HepG2 (cell line): ENCODE measurements around the gene CFAP46. TPM values are rescaled to one million over a fixed set of nuclear protein-coding genes. Genes with fewer than 3 reads are reported as not detected.

Experiments used
- ATAC-seq: fragments of 200-7000 bp; cut with Tn5 transposase; 3 replicates; pipeline ENCODE4 v1.9.1; 2020; ENCODE audit warnings: mild to moderate bottlenecking, moderate library complexity
- BruUV-seq: library from RNA; stranded (reverse); fragments of 400-500 nt; replicated peaks from 2 replicates; lab custom pipeline; 2021; lab: Mats Ljungman, UMichigan
- CTCF ChIA-PET: fragments of 300-600 bp; formaldehyde crosslinking; extraction: SDS; loops from one replicate; lab custom pipeline; 2021; ENCODE audit warnings: low total read pairs, inconsistent platforms, low intra/inter-chr PET ratio; lab: Yijun Ruan, JAX
- POLR2A ChIA-PET: fragments of 350-600 bp; sonication (Branson Sonifier 250); formaldehyde crosslinking; loops from one replicate; lab custom pipeline; 2020; ENCODE audit warnings: antibody characterized with exemption, inconsistent platforms; lab: Yijun Ruan, JAX
- DNase-seq: peaks from one replicate; pipeline ENCODE4 v3.0.0-alpha.2; 2015; ENCODE audit warnings: low spot score
- FAIRE-seq: peaks from 3 replicates; lab custom pipeline; 2011; peaks lifted over from hg19 to GRCh38; lab: Jason Lieb, UNC
- H2AFZ ChIP-seq: one replicate; pipeline ENCODE4 v1.6.1; 2011; ENCODE audit warnings: low read length, inconsistent platforms
- H3K27ac ChIP-seq: fragments of 300-600 bp; 3 replicates; pipeline ENCODE4 v1.8.0; 2011; ENCODE audit warnings: mixed run types, mild to moderate bottlenecking, mixed read lengths, low read length, inconsistent platforms; ENCODE audit not compliant: insufficient read depth; ENCODE audit errors: extremely low read length
- H3K27me3 ChIP-seq, 2 experiments: fragments of 200-600 bp in 1 of 2; 2 replicates in 1 of 2; 3 replicates in 1 of 2; pipeline versions ENCODE4 v1.6.0 to v1.8.0; 2011; ENCODE audit warnings: low read length in 2 of 2, mild to moderate bottlenecking in 2 of 2, moderate library complexity in 2 of 2, inconsistent platforms in 1 of 2; ENCODE audit not compliant: insufficient read depth in 2 of 2, control insufficient read depth in 1 of 2
- H3K36me3 ChIP-seq, 2 experiments: fragments of 200-600 bp in 1 of 2; replicated peaks in 1 of 2; 2 replicates in 1 of 2; 3 replicates in 1 of 2; pipeline versions ENCODE4 v1.5.1 to v1.8.0; 2011; ENCODE audit warnings: low read length in 2 of 2, inconsistent platforms in 1 of 2; ENCODE audit not compliant: insufficient read depth in 2 of 2, control insufficient read depth in 1 of 2
- H3K4me1 ChIP-seq: 2 replicates; pipeline ENCODE4 v1.5.1; 2012; ENCODE audit warnings: low read length, inconsistent platforms; ENCODE audit not compliant: insufficient read depth
- H3K4me2 ChIP-seq: 2 replicates; pipeline ENCODE4 v1.6.0; 2011; ENCODE audit warnings: low read depth, low read length, inconsistent platforms
- H3K4me3 ChIP-seq, 3 experiments: fragments of 200-600 bp in 1 of 3; sonication (generic), shearing (Covaris generic) in 1 of 3; replicated peaks in 1 of 3; 2 replicates each; pipeline ENCODE4 v1.5.1; 2011 to 2016; ENCODE audit warnings: low read length in 3 of 3, inconsistent platforms in 2 of 3, low read depth in 2 of 3, mild to moderate bottlenecking in 2 of 3, control low read depth in 1 of 3, mixed read lengths in 1 of 3; ENCODE audit not compliant: insufficient read depth in 1 of 3
- H3K79me2 ChIP-seq: one replicate; pipeline ENCODE4 v1.6.1; 2011; ENCODE audit warnings: low read length, inconsistent platforms; ENCODE audit not compliant: insufficient read depth
- H3K9ac ChIP-seq: 2 replicates; pipeline ENCODE4 v1.6.0; 2011; ENCODE audit warnings: mild to moderate bottlenecking, low read depth, low read length, inconsistent platforms; ENCODE audit not compliant: insufficient read depth
- H3K9me3 ChIP-seq: 2 replicates; pipeline ENCODE4 v1.5.1; 2012; ENCODE audit warnings: mild to moderate bottlenecking, low read length
- H4K20me1 ChIP-seq: 2 replicates; pipeline ENCODE4 v1.6.0; 2011; ENCODE audit warnings: inconsistent platforms, mild to moderate bottlenecking, low read length, moderate library complexity; ENCODE audit not compliant: insufficient read depth
- HNF4G ChIP-seq, 2 experiments: sonication (generic) in 1 of 2; formaldehyde crosslinking in 1 of 2; IDR thresholded peaks; 2 replicates each; pipeline versions ENCODE4 v1.4.0 to v1.6.1; 2011 to 2020; ENCODE audit warnings: borderline replicate concordance in 2 of 2, low read depth in 2 of 2, mild to moderate bottlenecking in 2 of 2, low read length in 1 of 2, missing genetic modification reagents in 1 of 2, moderate library complexity in 1 of 2
- HOMEZ ChIP-seq: IDR thresholded peaks from 2 replicates; pipeline ENCODE4 v1.6.1; 2016; ENCODE audit warnings: low read depth
- KAT2B ChIP-seq: fragments of 150-350 bp; IDR thresholded peaks from 2 replicates; pipeline ENCODE4 v1.6.1; 2014; ENCODE audit warnings: low read depth, low read length, borderline replicate concordance
- NFYB ChIP-seq: sonication (generic); formaldehyde crosslinking; IDR thresholded peaks from 2 replicates; pipeline ENCODE4 v1.4.0; 2020; ENCODE audit warnings: missing genetic modification reagents
- PHF20 ChIP-seq: sonication (generic); formaldehyde crosslinking; IDR thresholded peaks from 2 replicates; pipeline ENCODE4 v1.5.0; 2020; ENCODE audit warnings: mild to moderate bottlenecking, missing genetic modification reagents
- SETDB1 ChIP-seq: sonication (generic); formaldehyde crosslinking; IDR thresholded peaks from 2 replicates; pipeline ENCODE4 v1.5.1; 2020; ENCODE audit warnings: missing genetic modification reagents, mild to moderate bottlenecking, borderline replicate concordance
- SP1 ChIP-seq, 2 experiments: fragments of 450-650 bp in 1 of 2; sonication (generic) in 1 of 2; formaldehyde crosslinking in 1 of 2; IDR thresholded peaks; 2 replicates each; pipeline versions ENCODE4 v1.4.0 to v1.6.1; 2016 to 2020; ENCODE audit warnings: missing genetic modification reagents in 1 of 2
- ZNF577 ChIP-seq: sonication (generic); formaldehyde crosslinking; IDR thresholded peaks from 2 replicates; pipeline ENCODE4 v1.4.0; 2020; ENCODE audit warnings: mild to moderate bottlenecking, low read depth, missing genetic modification reagents, borderline replicate concordance
- ZNF687 ChIP-seq: sonication (generic); formaldehyde crosslinking; IDR thresholded peaks from 2 replicates; pipeline ENCODE4 v1.5.1; 2020; ENCODE audit warnings: mild to moderate bottlenecking, missing genetic modification reagents, moderate library complexity
- ZSCAN25 ChIP-seq: sonication (generic); formaldehyde crosslinking; IDR thresholded peaks from 2 replicates; pipeline ENCODE4 v1.8.0; 2022; ENCODE audit warnings: mild to moderate bottlenecking, missing genetic modification reagents
- WGBS: methylation state at CpG from one replicate; pipeline ENCODE4 v1.1.6; 2017; ENCODE audit warnings: low lambda C conversion rate; 5-methylcytosine and 5-hydroxymethylcytosine counted together
- in situ Hi-C: cut with HindIII; loops from 2 replicates; pipeline ENCODE4 v1.10.0; 2017; ENCODE audit warnings: low pct_unique_long_range_greater_than_20kb; ENCODE audit not compliant: extremely low pct_ligation_motif_present
- intact Hi-C: fragments of 100-400 bp; cut with micrococcal nuclease; formaldehyde crosslinking; loops from one replicate; pipeline ENCODE4 v1.10.0; 2022; ENCODE audit not compliant: unreplicated experiment
- polyA plus RNA-seq, 8 experiments: library from polyadenylated mRNA; depleted of rRNA in 3 of 8; stranded (reverse) in 7 of 8; unstranded in 1 of 8; fragments of >200 nt; fragmentation: Illumina TruSeq in 4 of 8; extraction: Trizol in 4 of 8; gene quantifications; 2 replicates each; pipeline versions ENCODE4 v1.2.1 to v1.2.3, GENCODE V29; 2011 to 2016; ENCODE audit warnings: low read depth in 4 of 8, missing spikeins in 1 of 8, mixed read lengths in 1 of 8; ENCODE audit not compliant: insufficient read depth in 1 of 8
- total RNA-seq, 5 experiments: library from RNA; depleted of rRNA; stranded (reverse); fragments of >200 nt; fragmentation: Illumina TruSeq; extraction: Trizol; gene quantifications; 2 replicates each; pipeline ENCODE4 v1.2.3, GENCODE V29; 2016; ENCODE audit warnings: low read depth in 1 of 5

CFAP46 gene
- total and polyA plus RNA-seq, 2 of the 13 experiments (the other 11 are each of a cell fraction or from before 2014, with no cell fraction given) = 0.24 to 0.84 TPM

GRCh38 chr10:132979491-132980425 lies 37.4 kb upstream of the CFAP46 start (continued):
- TF ChIP-seq ZNF577 (CRISPR knock-in tag) (no peak), SETDB1 (CRISPR knock-in tag) (no peak), HNF4G (IDR thresholded peaks at IDR 0.05; ENCODE audit: borderline replicate concordance, low read depth, low read length) (no peak), HNF4G (CRISPR knock-in tag; IDR thresholded peaks at IDR 0.05; ENCODE audit: borderline replicate concordance, low read depth) (no peak)

- Histone ChIP-seq H2AFZ (no peak overlapping the region), H3K4me1 (no peaks in the 10 kb centered on the region), H3K4me2 (no peak overlapping the region), H3K9ac (no peak overlapping the region), H3K9me3 (no peaks in the 10 kb centered on the region), H3K4me3 (no peak overlapping the region), H3K36me3 (no peaks in the 10 kb centered on the region), H3K79me2 (no peaks in the 10 kb centered on the region), H3K27me3 (peaks cover 20 to 71% of the 10 kb centered on the region in 2 experiments; a peak in 4 of 5 replicates), H3K27ac (no peak overlapping the region), H4K20me1 (0 out of 2 replicates have a peak, but pooled peaks cover 5% of the 10 kb centered on the region)
- FAIRE-seq (no peak), DNase-seq (no peak), ATAC-seq (no peak)
- WGBS = 10% methylated on average over 7 of the region's 9 CpGs
- intact Hi-C loops = no loop called here
- in situ Hi-C loops = no loop called here
- POLR2A ChIA-PET = no interaction called here
- CTCF ChIA-PET = no interaction called here
- BruUV-seq = no TSS peak
- TF ChIP-seq HOMEZ (CRISPR knock-in tag) = no peak
- TF ChIP-seq ZNF687 = no peak
- TF ChIP-seq KAT2B = no peak
- TF ChIP-seq PHF20 (CRISPR knock-in tag) = no peak
- TF ChIP-seq NFYB (CRISPR knock-in tag) = no peak
- TF ChIP-seq ZSCAN25 = no peak
- no peak for TF ChIP-seq SP1 (IDR thresholded peaks at IDR 0.05)
- TF ChIP-seq SP1 (CRISPR knock-in tag; IDR thresholded peaks at IDR 0.05) = no peak
These were observed 36.2 kb upstream of the CFAP46 start for GRCh38 chr10:132978542-132978941.
